Prostate gland (tissue), 2 donors: Measurements from ENCODE around the gene DHX32.
A peak's percentile ranks its signal among the peaks of the same experiment; 100 is the strongest.

Experiments
- CTCF ChIP-seq, 4 experiments: fragments of 200-600 bp in 2 of 4; fragments of 450-650 bp in 2 of 4; sonication (generic) in 2 of 4; IDR thresholded peaks; 1 replicate in 3 of 4; 2 replicates in 1 of 4; pipeline ENCODE4 v1.5.1; 2016 to 2019; ENCODE audit warnings: antibody characterized with exemption in 4 of 4, mild to moderate bottlenecking in 2 of 4, moderate library complexity in 2 of 4
- POLR2A ChIP-seq: fragments of 450-650 bp; IDR thresholded peaks from one replicate; pipeline ENCODE4 v1.6.1; 2016; ENCODE audit warnings: antibody characterized with exemption, mild to moderate bottlenecking
- POLR2AphosphoS5 ChIP-seq: sonication (generic); formaldehyde crosslinking; IDR thresholded peaks from one replicate; pipeline ENCODE4 v1.6.1; 2017; ENCODE audit warnings: antibody characterized with exemption

GRCh38 chr10:125911990-125912389, 30.9 kb upstream of the DHX32 start:
- TF ChIP-seq CTCF (IDR thresholded peaks at IDR 0.05): no peak
- no peak for TF ChIP-seq POLR2A
- TF ChIP-seq POLR2AphosphoS5: peak; percentile 74
